K562 (cell line): Measurements from ENCODE around the gene AQP6.

Experiments used
- ATF3 ChIP-seq, 2 experiments: fragments of 450-650 bp in 1 of 2; sonication (generic) in 1 of 2; formaldehyde crosslinking in 1 of 2; IDR thresholded peaks in 1 of 2; conservative IDR thresholded peaks in 1 of 2; 2 replicates each; pipeline versions ENCODE4 v1.6.1 to v1.8.1; 2016 to 2023; ENCODE audit warnings: mild to moderate bottlenecking in 2 of 2, moderate library complexity in 2 of 2, inconsistent platforms in 1 of 2, missing genetic modification reagents in 1 of 2
- HOXB6 ChIP-seq: fragments of 250-450 bp; sonication (Bioruptor Pico); IDR thresholded peaks from 2 replicates; pipeline ENCODE4 v1.5.1; 2022; ENCODE audit warnings: mild to moderate bottlenecking, borderline replicate concordance
- POLR2AphosphoS5 ChIP-seq: IDR thresholded peaks from 2 replicates; pipeline ENCODE4 v1.6.1; 2011; ENCODE audit warnings: mild to moderate bottlenecking, low read depth, low read length, moderate library complexity; ENCODE audit not compliant: control insufficient read depth, insufficient read depth
- ZNF12 ChIP-seq: sonication (generic); formaldehyde crosslinking; IDR thresholded peaks from 2 replicates; pipeline ENCODE4 v1.4.0; 2020; ENCODE audit warnings: mild to moderate bottlenecking, missing genetic modification reagents

- TF ChIP-seq ZNF12 (CRISPR knock-in tag) = no peak
- no peak for TF ChIP-seq ATF3 (IDR thresholded peaks at IDR 0.05)
- TF ChIP-seq ATF3 (CRISPR knock-in tag; conservative IDR thresholded peaks at IDR 0.05) = no peak
- no peak for TF ChIP-seq HOXB6 (CRISPR knock-in tag)
- no peak for TF ChIP-seq POLR2AphosphoS5
Measured at GRCh38 chr12:49939307-49939706, 33.4 kb upstream of the AQP6 start.
